Adrenal gland (tissue), 5 donors: Measurements from ENCODE around the gene CDK14.

Experiments used
- CTCF ChIP-seq, 6 experiments: fragments of 450-650 bp in 4 of 6; fragments of 200-600 bp in 2 of 6; sonication (generic) in 1 of 6; IDR thresholded peaks; 1 replicate in 5 of 6; 2 replicates in 1 of 6; pipeline versions ENCODE4 v1.5.1 to v1.8.0; 2016 to 2021; ENCODE audit warnings: antibody characterized with exemption in 6 of 6, mild to moderate bottlenecking in 2 of 6, moderate library complexity in 1 of 6
- POLR2A ChIP-seq, 2 donors: fragments of 450-650 bp; IDR thresholded peaks; one replicate each; pipeline ENCODE4 v1.6.1; 2017; ENCODE audit warnings: antibody characterized with exemption in 2 of 2, mild to moderate bottlenecking in 2 of 2, moderate library complexity in 1 of 2
- donor health status: DM: no; HTN: no; CAD: no.

GRCh38 chr7:91127325-91127724 is 531.2 kb downstream of the CDK14 start:
- no peak for TF ChIP-seq CTCF (IDR thresholded peaks at IDR 0.05)
- no peak for TF ChIP-seq POLR2A (IDR thresholded peaks at IDR 0.05)
